DND-41 (cell line): Measurements from ENCODE around the gene SERPINB6.
"Not testable (repeated sequence)": the region's sequence is repeated elsewhere in the genome, so short reads cannot be mapped to it uniquely, and the experiment has no call there.

Source experiments
- CTCF ChIP-seq: IDR thresholded peaks from 2 replicates; pipeline ENCODE4 v1.5.1; 2012; ENCODE audit warnings: borderline replicate concordance, low read length, moderate library complexity, mild to moderate bottlenecking; ENCODE audit not compliant: poor library complexity, severe bottlenecking; ENCODE audit errors: extremely low read depth
- EZH2 ChIP-seq: IDR thresholded peaks from 3 replicates; pipeline ENCODE4 v1.6.1; 2012; ENCODE audit warnings: borderline replicate concordance, low read depth, mild to moderate bottlenecking, moderate library complexity, low read length, inconsistent platforms; ENCODE audit not compliant: severe bottlenecking

- not testable (repeated sequence) for TF ChIP-seq CTCF, EZH2
These were observed 43.4 kb downstream of the SERPINB6 start for GRCh38 chr6:2927931-2928330.
